Thymus (tissue), 11 donors: ENCODE results near the gene PPOX. TPM values are rescaled to one million over a fixed set of nuclear protein-coding genes. Genes with fewer than 3 reads are reported as not detected.

Experiments used
- DNase-seq, 9 donors: peaks; one replicate each; pipeline ENCODE4 v3.0.0-alpha.2; 2013; ENCODE audit warnings: low spot score in 9 of 9, low read depth in 6 of 9, missing footprints in 1 of 9
- H3K27ac ChIP-seq, 2 donors: one replicate each; pipeline ENCODE4 v1.5.1; 2013; ENCODE audit warnings: control low read depth in 1 of 2, low read depth in 1 of 2, low read length in 1 of 2, mild to moderate bottlenecking in 1 of 2, moderate library complexity in 1 of 2
- H3K27me3 ChIP-seq, 2 donors: one replicate each; pipeline ENCODE4 v1.5.1; 2013; ENCODE audit warnings: low read length in 1 of 2; ENCODE audit not compliant: control insufficient read depth in 2 of 2, insufficient read depth in 1 of 2
- H3K36me3 ChIP-seq, 2 donors: one replicate each; pipeline ENCODE4 v1.5.1; 2013; ENCODE audit warnings: low read length in 1 of 2, mild to moderate bottlenecking in 1 of 2, moderate library complexity in 1 of 2; ENCODE audit not compliant: control insufficient read depth in 2 of 2, insufficient read depth in 2 of 2
- H3K4me1 ChIP-seq, 2 donors: one replicate each; pipeline ENCODE4 v1.5.1; 2013; ENCODE audit warnings: low read length in 2 of 2; ENCODE audit not compliant: control insufficient read depth in 2 of 2, insufficient read depth in 2 of 2
- H3K4me3 ChIP-seq, 2 donors: one replicate each; pipeline ENCODE4 v1.5.1; 2013; ENCODE audit warnings: low read length in 2 of 2, control low read depth in 1 of 2, mild to moderate bottlenecking in 1 of 2
- H3K9me3 ChIP-seq, 2 donors: one replicate each; pipeline ENCODE4 v1.5.1; 2013; ENCODE audit warnings: low read length in 1 of 2, mild to moderate bottlenecking in 1 of 2; ENCODE audit not compliant: control insufficient read depth in 2 of 2, insufficient read depth in 1 of 2
- WGBS: extraction: QIAGEN DNeasy Blood & Tissue Kit; methylation state at CpG from one replicate; pipeline ENCODE4 v1.1.7; 2013; 5-methylcytosine and 5-hydroxymethylcytosine counted together
- polyA plus RNA-seq: library from polyadenylated mRNA; stranded (reverse); fragments of 200-250 nt; gene quantifications from one replicate; pipeline ENCODE4 v1.2.3, GENCODE V29; 2013
- total RNA-seq: library from RNA; stranded (reverse); fragments of 120-200 nt; gene quantifications from one replicate; pipeline ENCODE4 v1.2.4, GENCODE V29; 2013
- donor health status: healthy.

Gene PPOX
- total and polyA plus RNA-seq, 2 donors = 19.9 to 50.4 TPM

- WGBS = 90% methylated on average over 9 of the region's 9 CpGs
- H3K27me3 ChIP-seq = no peaks in the 10 kb centered on the region
- H3K9me3 ChIP-seq = no peaks in the 10 kb centered on the region
- H3K36me3 ChIP-seq = peaks cover 19 to 26% of the 10 kb centered on the region in 2 donors
- peak overlapping the region in 1 of 2 donors; percentile 87 for H3K4me3 ChIP-seq
- DNase-seq = no peak
- peaks cover 12 to 30% of the 10 kb centered on the region in 2 donors for H3K4me1 ChIP-seq
- H3K27ac ChIP-seq = peak overlapping the region; percentile 68 to 80
Observed at GRCh38 chr1:161177936-161178244, 11.7 kb downstream of the PPOX start.

GRCh38 chr1:161179698-161180097 is 13.5 kb downstream of the PPOX start:
- H3K4me3 ChIP-seq = no peak overlapping the region
- H3K4me1 ChIP-seq = peaks cover 12 to 44% of the 10 kb centered on the region in 2 donors
- H3K9me3 ChIP-seq = no peaks in the 10 kb centered on the region
- no peak for DNase-seq
- H3K36me3 ChIP-seq = peaks cover 5 to 11% of the 10 kb centered on the region in 2 donors
- no peak overlapping the region for H3K27ac ChIP-seq
- no peaks in the 10 kb centered on the region for H3K27me3 ChIP-seq
- 97% methylated on average over 3 of the region's 3 CpGs for WGBS

- WGBS = 87% methylated on average over 1 of the region's 1 CpG
- H3K36me3 ChIP-seq = peaks cover 0 to 3% of the 10 kb centered on the region in 2 donors
- no peak overlapping the region for H3K4me3 ChIP-seq
- DNase-seq = peak in 1 of 9 donors; percentile 39
- H3K27me3 ChIP-seq = no peaks in the 10 kb centered on the region
- H3K4me1 ChIP-seq = peaks cover 16 to 52% of the 10 kb centered on the region in 2 donors
- no peaks in the 10 kb centered on the region for H3K9me3 ChIP-seq
- H3K27ac ChIP-seq = no peak overlapping the region
Observed at GRCh38 chr1:161180639-161181038, 14.4 kb downstream of the PPOX start.

GRCh38 chr1:161182214-161182613 is 16.0 kb downstream of the PPOX start:
- peak overlapping the region; percentile 45 to 52 for H3K27ac ChIP-seq
- WGBS = 96% methylated on average over 1 of the region's 1 CpG
- no peaks in the 10 kb centered on the region for H3K36me3 ChIP-seq
- H3K4me3 ChIP-seq = no peak overlapping the region
- no peaks in the 10 kb centered on the region for H3K9me3 ChIP-seq
- DNase-seq = peak in 1 of 9 donors; percentile 47
- peaks cover 16 to 53% of the 10 kb centered on the region in 2 donors for H3K4me1 ChIP-seq
- H3K27me3 ChIP-seq = no peaks in the 10 kb centered on the region

- Histone ChIP-seq H3K9me3 (no peaks in the 10 kb centered on the region), H3K36me3 (no peaks in the 10 kb centered on the region), H3K4me3 (no peak overlapping the region), H3K4me1 (peaks cover 12 to 55% of the 10 kb centered on the region in 2 donors), H3K27ac (peak overlapping the region; percentile 86 to 97), H3K27me3 (no peaks in the 10 kb centered on the region)
- 0% methylated on average over 3 of the region's 3 CpGs for WGBS
- DNase-seq = peak in 8 of 9 donors; percentile 62 to 93 (median 78)
Observed at GRCh38 chr1:161185282-161185682, 19.1 kb downstream of the PPOX start.

GRCh38 chr1:161185732-161186311 is 19.6 kb downstream of the PPOX start:
- Histone ChIP-seq H3K27me3 (no peaks in the 10 kb centered on the region), H3K9me3 (no peaks in the 10 kb centered on the region), H3K4me1 (peaks cover 12 to 55% of the 10 kb centered on the region in 2 donors), H3K36me3 (no peaks in the 10 kb centered on the region), H3K4me3 (peak overlapping the region in 1 of 2 donors; percentile 7), H3K27ac (peak overlapping the region; percentile 86 to 97)
- WGBS = 12% methylated on average over 2 of the region's 2 CpGs
- DNase-seq = peak in 1 of 9 donors; percentile 49

GRCh38 chr1:161187311-161187710 is 21.1 kb downstream of the PPOX start:
- Histone ChIP-seq H3K36me3 (no peaks in the 10 kb centered on the region), H3K27ac (peak overlapping the region in 1 of 2 donors; percentile 26), H3K4me3 (no peak overlapping the region), H3K9me3 (no peaks in the 10 kb centered on the region), H3K4me1 (peaks cover 12 to 52% of the 10 kb centered on the region in 2 donors), H3K27me3 (peaks cover 0 to 2% of the 10 kb centered on the region in 2 donors)
- no peak for DNase-seq
- WGBS = 80% methylated on average over 3 of the region's 3 CpGs

GRCh38 chr1:161188381-161188780 is 22.2 kb downstream of the PPOX start:
- Histone ChIP-seq H3K27me3 (peaks cover 0 to 2% of the 10 kb centered on the region in 2 donors), H3K4me1 (peaks cover 12 to 48% of the 10 kb centered on the region in 2 donors), H3K27ac (no peak overlapping the region), H3K36me3 (no peaks in the 10 kb centered on the region), H3K9me3 (no peaks in the 10 kb centered on the region), H3K4me3 (no peak overlapping the region)
- no peak for DNase-seq
- 91% methylated on average over 6 of the region's 6 CpGs for WGBS

- 99% methylated on average over 5 of the region's 5 CpGs for WGBS
- H3K27me3 ChIP-seq = peaks cover 0 to 2% of the 10 kb centered on the region in 2 donors
- no peak for DNase-seq
- peaks cover 0 to under 1% of the 10 kb centered on the region in 2 donors for H3K9me3 ChIP-seq
- H3K4me3 ChIP-seq = no peak overlapping the region
- H3K27ac ChIP-seq = no peak overlapping the region
- no peaks in the 10 kb centered on the region for H3K36me3 ChIP-seq
- peaks cover 12 to 41% of the 10 kb centered on the region in 2 donors for H3K4me1 ChIP-seq
Observed at GRCh38 chr1:161189036-161189435, 22.8 kb downstream of the PPOX start.
